B cell (primary cell): Measurements from ENCODE around the gene DLG2. TPM values are rescaled to one million over a fixed set of nuclear protein-coding genes. Genes with fewer than 3 reads are reported as not detected.

Experiments used
- ATAC-seq: fragments of 200-7000 bp; cut with Tn5 transposase; one replicate; pipeline ENCODE4 v1.10.0; 2021; ENCODE audit warnings: low read depth, mild to moderate bottlenecking, moderate number of reproducible peaks, moderate library complexity
- CTCF ChIA-PET: fragments of 350-600 bp; sonication (Branson Sonifier 250); formaldehyde crosslinking; loops from one replicate; lab custom pipeline; 2021; ENCODE audit warnings: antibody characterized with exemption, inconsistent platforms; lab: Charles Lee
- POLR2A ChIA-PET: fragments of 350-600 bp; sonication (Branson Sonifier 250); formaldehyde crosslinking; loops from one replicate; lab custom pipeline; 2021; ENCODE audit warnings: antibody characterized with exemption; lab: Charles Lee
- DNase-seq: peaks from one replicate; pipeline ENCODE4 v3.0.0; 2013
- H2AFZ ChIP-seq: 2 replicates; pipeline ENCODE4 v1.6.1; 2012; ENCODE audit warnings: mild to moderate bottlenecking, low read depth, low read length; ENCODE audit not compliant: insufficient read depth, poor library complexity, severe bottlenecking
- H3K27ac ChIP-seq, 2 donors: 1 replicate in 1 of 2; 2 replicates in 1 of 2; pipeline ENCODE4 v1.5.1; 2012 to 2013; ENCODE audit warnings: low read length in 2 of 2, mild to moderate bottlenecking in 2 of 2, moderate library complexity in 1 of 2
- H3K27me3 ChIP-seq, 4 experiments: fragments of 200-600 bp in 1 of 4; sonication (generic) in 1 of 4; replicated peaks in 1 of 4; 1 replicate in 2 of 4; 2 replicates in 2 of 4; pipeline versions ENCODE4 v1.6.1 to v1.7.0; 2013 to 2016; ENCODE audit warnings: low read length in 3 of 4, mild to moderate bottlenecking in 2 of 4, mixed read lengths in 1 of 4, moderate library complexity in 1 of 4; ENCODE audit not compliant: insufficient read depth in 4 of 4, control insufficient read depth in 3 of 4; ENCODE audit errors: control extremely low read depth in 1 of 4
- H3K36me3 ChIP-seq, 2 experiments: replicated peaks in 1 of 2; 1 replicate in 1 of 2; 2 replicates in 1 of 2; pipeline versions ENCODE4 v1.6.1 to v1.7.1; 2013; ENCODE audit warnings: low read length in 1 of 2; ENCODE audit not compliant: insufficient read depth in 2 of 2, control insufficient read depth in 1 of 2; ENCODE audit errors: control extremely low read depth in 1 of 2, extremely low read depth in 1 of 2
- H3K4me1 ChIP-seq, 2 donors: fragments of 200-600 bp in 1 of 2; sonication (generic) in 1 of 2; 1 replicate in 1 of 2; 2 replicates in 1 of 2; pipeline versions ENCODE4 v1.5.1 to v1.6.1; 2013 to 2017; ENCODE audit warnings: low read length in 2 of 2; ENCODE audit not compliant: control insufficient read depth in 2 of 2, insufficient read depth in 2 of 2
- H3K4me2 ChIP-seq: replicated peaks from 2 replicates; pipeline ENCODE3; 2012; ENCODE audit warnings: mild to moderate bottlenecking, low read depth, low read length; ENCODE audit not compliant: poor library complexity, severe bottlenecking
- H3K4me3 ChIP-seq, 5 experiments: fragments of 200-600 bp in 1 of 5; sonication (generic) in 1 of 5; 1 replicate in 3 of 5; 2 replicates in 2 of 5; pipeline versions ENCODE4 v1.5.1 to v1.7.0; 2011 to 2016; ENCODE audit warnings: low read length in 4 of 5, mild to moderate bottlenecking in 4 of 5, low read depth in 2 of 5, control low read depth in 1 of 5, moderate library complexity in 1 of 5; ENCODE audit not compliant: insufficient read depth in 1 of 5; ENCODE audit errors: control extremely low read depth in 1 of 5, extremely low read depth in 1 of 5
- H3K79me2 ChIP-seq: fragments of 200-600 bp; sonication (generic); one replicate; pipeline ENCODE4 v1.6.0; 2016; ENCODE audit warnings: low read length; ENCODE audit not compliant: control insufficient read depth, insufficient read depth
- H3K9ac ChIP-seq: fragments of 200-600 bp; sonication (generic); 2 replicates; pipeline ENCODE4 v1.6.1; 2017; ENCODE audit warnings: mild to moderate bottlenecking, low read length, moderate library complexity
- H3K9me3 ChIP-seq, 3 donors: one replicate each; pipeline versions ENCODE4 v1.6.1 to v1.7.1; 2013; ENCODE audit warnings: low read length in 2 of 3; ENCODE audit not compliant: control insufficient read depth in 2 of 3, insufficient read depth in 1 of 3; ENCODE audit errors: control extremely low read depth in 1 of 3
- H4K20me1 ChIP-seq: 2 replicates; pipeline ENCODE4 v1.6.0; 2012; ENCODE audit warnings: mild to moderate bottlenecking, low read length; ENCODE audit not compliant: insufficient read depth, control insufficient read depth, poor library complexity, severe bottlenecking
- H3K27ac Mint-ChIP-seq: one replicate; pipeline ENCODE4 v1.8.0; 2021; ENCODE audit warnings: mixed read lengths
- H3K27me3 Mint-ChIP-seq: one replicate; pipeline ENCODE4 v1.8.0; 2021; ENCODE audit warnings: mixed read lengths
- H3K4me1 Mint-ChIP-seq: one replicate; pipeline ENCODE4 v1.8.0; 2021; ENCODE audit warnings: mixed read lengths
- H3K4me3 Mint-ChIP-seq: one replicate; pipeline ENCODE4 v1.8.0; 2021; ENCODE audit warnings: mixed read lengths
- H3K9me3 Mint-ChIP-seq: one replicate; pipeline ENCODE4 v1.8.0; 2022; ENCODE audit warnings: mixed read lengths; ENCODE audit not compliant: insufficient read depth
- EZH2 ChIP-seq: IDR thresholded peaks from 2 replicates; pipeline ENCODE4 v1.6.1; 2012; ENCODE audit warnings: borderline replicate concordance, low read depth, mild to moderate bottlenecking, moderate library complexity, low read length; ENCODE audit not compliant: insufficient read depth, poor library complexity, severe bottlenecking
- WGBS: methylation state at CpG from one replicate; pipeline ENCODE4 v1.1.5; 2013; ENCODE audit warnings: missing lambda C conversion rate; ENCODE audit not compliant: insufficient coverage; 5-methylcytosine and 5-hydroxymethylcytosine counted together
- intact Hi-C: fragments of 100-400 bp; cut with micrococcal nuclease; formaldehyde crosslinking; loops from one replicate; pipeline ENCODE4 v1.10.0; 2022
- polyA plus RNA-seq: library from polyadenylated mRNA; depleted of rRNA; stranded (reverse); fragments of >200 nt; gene quantifications from 2 replicates; pipeline ENCODE4 v1.2.3, GENCODE V29; 2012
- total RNA-seq, 2 donors: library from RNA; stranded (reverse); fragments of 120-200 nt in 1 of 2; gene quantifications; 1 replicate in 1 of 2; 2 replicates in 1 of 2; pipeline versions ENCODE4 v1.2.3 to v1.2.4, GENCODE V29; 2013 to 2022
- TF ChIP-seq, protein P1 (sequence below): fragments of 200-600 bp; IDR thresholded peaks from one replicate; pipeline ENCODE4 v1.8.0; 2022; ENCODE audit warnings: antibody characterized with exemption, mild to moderate bottlenecking

Gene DLG2
- total and polyA plus RNA-seq, 2 donors (not counting 1 experiment from before 2014, with no cell fraction given): 0.54 to 5.4 TPM

DNA sequence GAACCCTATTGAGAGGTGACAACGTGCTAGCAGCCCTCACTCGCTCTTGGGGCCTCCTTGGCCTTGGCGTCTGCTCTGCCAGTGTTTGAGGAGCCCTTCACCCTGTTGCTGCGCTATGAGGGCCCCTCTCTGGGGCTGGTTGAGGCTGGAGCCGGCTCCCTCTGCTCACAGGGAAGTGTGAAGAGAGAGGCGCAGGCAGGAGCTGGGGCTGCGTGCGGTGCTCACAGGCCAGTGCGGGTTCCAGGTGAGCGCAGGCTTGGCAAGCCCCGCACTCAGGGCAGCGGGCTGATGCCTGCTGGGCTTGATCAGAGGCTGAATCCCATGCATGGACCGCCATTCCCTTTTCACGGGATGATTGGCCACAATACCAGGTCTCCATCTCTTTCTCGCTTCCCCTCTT lies 90.7 kb downstream of the DLG2 start:
- no peak for DNase-seq
- Histone ChIP-seq H2AFZ (no peak overlapping the region), H3K27ac (no peak overlapping the region), H3K9ac (no peak overlapping the region), H3K79me2 (no peaks in the 10 kb centered on the region), H3K4me1 (no peaks in the 10 kb centered on the region), H3K27me3 (no peaks in the 10 kb centered on the region), H3K36me3 (no peaks in the 10 kb centered on the region), H3K9me3 (peaks cover 0 to 13% (median 3%) of the 10 kb centered on the region in 3 donors), H3K4me2 (no peak overlapping the region), H3K4me3 (no peak overlapping the region), H4K20me1 (no peaks in the 10 kb centered on the region)
- POLR2A ChIA-PET: no interaction called here
- no peaks in the 10 kb centered on the region for H3K27me3 Mint-ChIP-seq
- no peak overlapping the region for H3K27ac Mint-ChIP-seq
- H3K9me3 Mint-ChIP-seq: peaks cover 3% of the 10 kb centered on the region
- TF ChIP-seq, protein P1, sequence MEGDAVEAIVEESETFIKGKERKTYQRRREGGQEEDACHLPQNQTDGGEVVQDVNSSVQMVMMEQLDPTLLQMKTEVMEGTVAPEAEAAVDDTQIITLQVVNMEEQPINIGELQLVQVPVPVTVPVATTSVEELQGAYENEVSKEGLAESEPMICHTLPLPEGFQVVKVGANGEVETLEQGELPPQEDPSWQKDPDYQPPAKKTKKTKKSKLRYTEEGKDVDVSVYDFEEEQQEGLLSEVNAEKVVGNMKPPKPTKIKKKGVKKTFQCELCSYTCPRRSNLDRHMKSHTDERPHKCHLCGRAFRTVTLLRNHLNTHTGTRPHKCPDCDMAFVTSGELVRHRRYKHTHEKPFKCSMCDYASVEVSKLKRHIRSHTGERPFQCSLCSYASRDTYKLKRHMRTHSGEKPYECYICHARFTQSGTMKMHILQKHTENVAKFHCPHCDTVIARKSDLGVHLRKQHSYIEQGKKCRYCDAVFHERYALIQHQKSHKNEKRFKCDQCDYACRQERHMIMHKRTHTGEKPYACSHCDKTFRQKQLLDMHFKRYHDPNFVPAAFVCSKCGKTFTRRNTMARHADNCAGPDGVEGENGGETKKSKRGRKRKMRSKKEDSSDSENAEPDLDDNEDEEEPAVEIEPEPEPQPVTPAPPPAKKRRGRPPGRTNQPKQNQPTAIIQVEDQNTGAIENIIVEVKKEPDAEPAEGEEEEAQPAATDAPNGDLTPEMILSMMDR: no peak
- no peak for TF ChIP-seq EZH2
- CTCF ChIA-PET: no interaction called here
- H3K4me3 Mint-ChIP-seq: no peak overlapping the region
- ATAC-seq: no peak
- intact Hi-C loops: no loop called here
- no peaks in the 10 kb centered on the region for H3K4me1 Mint-ChIP-seq
- 94% methylated on average over 14 of the region's 15 CpGs for WGBS

- peaks cover 3% of the 10 kb centered on the region for H3K9me3 Mint-ChIP-seq
- no peaks in the 10 kb centered on the region for H3K27me3 ChIP-seq
- no peak overlapping the region for H2AFZ ChIP-seq
- DNase-seq (no peak), ATAC-seq (no peak)
- WGBS: no CpG with 5 or more reads among the region's 3 CpGs
- H3K27ac ChIP-seq: no peak overlapping the region
- H3K9ac ChIP-seq: no peak overlapping the region
- no peak overlapping the region for H3K4me3 Mint-ChIP-seq
- H4K20me1 ChIP-seq: no peaks in the 10 kb centered on the region
- H3K79me2 ChIP-seq: no peaks in the 10 kb centered on the region
- no peak overlapping the region for H3K4me2 ChIP-seq
- H3K36me3 ChIP-seq: no peaks in the 10 kb centered on the region
- H3K27ac Mint-ChIP-seq: no peak overlapping the region
- ChIA-PET POLR2A (no interaction called here), CTCF (no interaction called here)
- intact Hi-C loops: no loop called here
- H3K4me3 ChIP-seq: no peak overlapping the region
- peaks cover 0 to 13% (median 3%) of the 10 kb centered on the region in 3 donors for H3K9me3 ChIP-seq
- H3K4me1 ChIP-seq: no peaks in the 10 kb centered on the region
- TF ChIP-seq, protein P1: no peak
- TF ChIP-seq EZH2: no peak
- H3K4me1 Mint-ChIP-seq: no peaks in the 10 kb centered on the region
- no peaks in the 10 kb centered on the region for H3K27me3 Mint-ChIP-seq
Observed at GRCh38 chr11:85534806-85535205, 92.3 kb downstream of the DLG2 start.
